A673 (cell line): ENCODE measurements around the gene SLC22A7. TPM values are rescaled to one million over a fixed set of nuclear protein-coding genes. Genes with fewer than 3 reads are reported as not detected.

ENCODE experiments used
- BruUV-seq: library from RNA; stranded (reverse); fragments of 400-500 nt; replicated peaks from 2 replicates; lab custom pipeline; 2021; lab: Mats Ljungman, UMichigan
- CTCF ChIA-PET: fragments of 300-600 bp; sonication (Branson Sonifier 250); formaldehyde crosslinking; loops from one replicate; lab custom pipeline; 2022; ENCODE audit warnings: antibody characterized with exemption; lab: Charles Lee
- POLR2A ChIA-PET: fragments of 300-600 bp; sonication (Branson Sonifier 250); formaldehyde crosslinking; loops from one replicate; lab custom pipeline; 2022; ENCODE audit warnings: antibody characterized with exemption; ENCODE audit not compliant: low non-redundant PET; lab: Charles Lee
- DNase-seq: peaks from one replicate; pipeline ENCODE4 v3.0.0-alpha.2; 2015; ENCODE audit warnings: low spot score
- H3K27ac ChIP-seq: fragments of 200-600 bp; sonication (generic); 2 replicates; pipeline ENCODE4 v1.5.1; 2016; ENCODE audit warnings: mixed run types, low read depth, mild to moderate bottlenecking, mixed read lengths, antibody characterized with exemption, low read length; ENCODE audit not compliant: poor library complexity, severe bottlenecking
- H3K27me3 ChIP-seq: fragments of 200-600 bp; sonication (generic); replicated peaks from 2 replicates; pipeline ENCODE4 v1.6.1; 2017; ENCODE audit warnings: mixed run types, low read depth, mild to moderate bottlenecking, mixed read lengths, antibody characterized with exemption, low read length; ENCODE audit not compliant: insufficient read depth, poor library complexity
- H3K36me3 ChIP-seq: fragments of 200-600 bp; sonication (generic); 2 replicates; pipeline ENCODE4 v1.6.1; 2016; ENCODE audit warnings: mixed run types, mild to moderate bottlenecking, mixed read lengths, antibody characterized with exemption, low read length; ENCODE audit not compliant: insufficient read depth, poor library complexity, severe bottlenecking
- H3K4me1 ChIP-seq: fragments of 200-600 bp; sonication (generic); 2 replicates; pipeline ENCODE4 v1.6.1; 2017; ENCODE audit warnings: mixed run types, mild to moderate bottlenecking, mixed read lengths, antibody characterized with exemption, low read length; ENCODE audit not compliant: insufficient read depth, poor library complexity, severe bottlenecking
- H3K4me3 ChIP-seq: fragments of 200-600 bp; sonication (generic); 2 replicates; pipeline ENCODE4 v1.5.1; 2016; ENCODE audit warnings: low read depth, mixed run types, mild to moderate bottlenecking, mixed read lengths, low read length; ENCODE audit not compliant: poor library complexity, severe bottlenecking
- H3K9me3 ChIP-seq: fragments of 200-600 bp; sonication (generic); 2 replicates; pipeline ENCODE4 v1.6.1; 2016; ENCODE audit warnings: mixed run types, low read depth, mild to moderate bottlenecking, mixed read lengths, antibody characterized with exemption, low read length; ENCODE audit not compliant: poor library complexity, severe bottlenecking
- EZH2 ChIP-seq: fragments of 200-600 bp; sonication (generic); IDR thresholded peaks from 2 replicates; pipeline ENCODE4 v1.6.1; 2017; ENCODE audit warnings: borderline replicate concordance, low read depth, mild to moderate bottlenecking, mixed read lengths, antibody characterized with exemption, low read length; ENCODE audit not compliant: poor library complexity, severe bottlenecking
- intact Hi-C: fragments of 100-400 bp; cut with micrococcal nuclease; formaldehyde crosslinking; loops from one replicate; pipeline ENCODE4 v1.10.0; 2022; ENCODE audit not compliant: unreplicated experiment
- total RNA-seq: library from RNA; stranded (reverse); gene quantifications from 2 replicates; pipeline ENCODE4 v1.2.3, GENCODE V29; 2021
- TF ChIP-seq, protein P1 (sequence below): fragments of 300-800, 200-600 bp; sonication (generic); conservative IDR thresholded peaks from 2 replicates; pipeline ENCODE4 v1.5.1; 2017; ENCODE audit warnings: low read depth, mild to moderate bottlenecking, antibody characterized with exemption, low read length, moderate library complexity, mixed read lengths

Gene SLC22A7
- total RNA-seq, 1 experiment from 2014 or later = not detected

DNA sequence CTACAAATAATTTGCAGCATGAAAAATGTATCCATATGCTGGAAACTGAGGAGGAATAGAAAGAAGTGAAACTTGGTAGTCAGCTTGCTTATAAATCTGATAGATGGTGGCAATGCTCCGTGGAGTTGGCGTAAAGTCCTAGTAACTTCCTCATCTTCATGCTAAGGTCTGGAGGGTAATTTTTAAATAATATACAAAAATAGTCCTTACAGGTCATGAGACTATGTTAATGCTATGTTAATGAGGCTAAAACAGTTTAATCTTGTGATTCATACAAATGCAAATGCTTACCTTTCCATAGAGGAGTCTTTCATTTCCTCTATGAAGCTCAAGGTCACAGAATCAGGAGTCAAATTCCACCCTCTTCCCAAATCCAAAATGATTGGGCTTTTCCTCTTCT lies 20.0 kb downstream of the SLC22A7 start:
- intact Hi-C loops = no loop called here
- ChIA-PET CTCF (interaction anchor here (0.5 kb wide), 1 partner anchor 9 kb away, joined by 5 read pairs; no protein-coding TSS in a partner anchor), POLR2A (no interaction called here)
- H3K4me3 ChIP-seq = no peak overlapping the region
- BruUV-seq = no TSS peak
- no peak for TF ChIP-seq EZH2
- TF ChIP-seq, protein P1, sequence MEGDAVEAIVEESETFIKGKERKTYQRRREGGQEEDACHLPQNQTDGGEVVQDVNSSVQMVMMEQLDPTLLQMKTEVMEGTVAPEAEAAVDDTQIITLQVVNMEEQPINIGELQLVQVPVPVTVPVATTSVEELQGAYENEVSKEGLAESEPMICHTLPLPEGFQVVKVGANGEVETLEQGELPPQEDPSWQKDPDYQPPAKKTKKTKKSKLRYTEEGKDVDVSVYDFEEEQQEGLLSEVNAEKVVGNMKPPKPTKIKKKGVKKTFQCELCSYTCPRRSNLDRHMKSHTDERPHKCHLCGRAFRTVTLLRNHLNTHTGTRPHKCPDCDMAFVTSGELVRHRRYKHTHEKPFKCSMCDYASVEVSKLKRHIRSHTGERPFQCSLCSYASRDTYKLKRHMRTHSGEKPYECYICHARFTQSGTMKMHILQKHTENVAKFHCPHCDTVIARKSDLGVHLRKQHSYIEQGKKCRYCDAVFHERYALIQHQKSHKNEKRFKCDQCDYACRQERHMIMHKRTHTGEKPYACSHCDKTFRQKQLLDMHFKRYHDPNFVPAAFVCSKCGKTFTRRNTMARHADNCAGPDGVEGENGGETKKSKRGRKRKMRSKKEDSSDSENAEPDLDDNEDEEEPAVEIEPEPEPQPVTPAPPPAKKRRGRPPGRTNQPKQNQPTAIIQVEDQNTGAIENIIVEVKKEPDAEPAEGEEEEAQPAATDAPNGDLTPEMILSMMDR = no peak
- no peaks in the 10 kb centered on the region for H3K9me3 ChIP-seq
- no peaks in the 10 kb centered on the region for H3K4me1 ChIP-seq
- no peak for DNase-seq
- H3K36me3 ChIP-seq = no peaks in the 10 kb centered on the region
- no peak overlapping the region for H3K27ac ChIP-seq
- H3K27me3 ChIP-seq = no peaks in the 10 kb centered on the region

DNA sequence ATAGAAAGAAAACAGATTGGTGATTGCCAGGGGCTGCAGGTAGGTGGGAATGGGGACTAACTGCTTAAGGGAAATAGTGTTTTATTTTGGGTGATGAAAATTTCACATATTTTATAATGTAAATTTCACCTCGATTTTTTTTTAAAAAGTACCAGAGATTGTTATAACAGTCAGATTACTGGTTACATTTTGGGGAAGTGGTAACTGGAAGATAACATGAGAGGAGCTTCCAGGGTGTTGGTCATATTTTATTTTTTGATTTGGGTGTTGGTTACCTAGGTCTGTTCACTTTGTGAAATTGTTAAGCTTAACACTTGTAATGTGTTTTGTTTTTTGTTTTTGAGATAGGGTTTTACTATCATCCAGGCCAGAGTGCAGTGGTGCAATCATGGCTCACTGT lies 27.8 kb downstream of the SLC22A7 start:
- no peak for DNase-seq
- Histone ChIP-seq H3K27ac (no peak overlapping the region), H3K27me3 (no peaks in the 10 kb centered on the region), H3K4me1 (no peaks in the 10 kb centered on the region), H3K9me3 (no peaks in the 10 kb centered on the region), H3K36me3 (no peaks in the 10 kb centered on the region), H3K4me3 (no peak overlapping the region)
- no TSS peak for BruUV-seq
- ChIA-PET POLR2A (no interaction called here), CTCF (no interaction called here)
- TF ChIP-seq, protein P1 = no peak
- no peak for TF ChIP-seq EZH2
- intact Hi-C loops = no loop called here

DNA sequence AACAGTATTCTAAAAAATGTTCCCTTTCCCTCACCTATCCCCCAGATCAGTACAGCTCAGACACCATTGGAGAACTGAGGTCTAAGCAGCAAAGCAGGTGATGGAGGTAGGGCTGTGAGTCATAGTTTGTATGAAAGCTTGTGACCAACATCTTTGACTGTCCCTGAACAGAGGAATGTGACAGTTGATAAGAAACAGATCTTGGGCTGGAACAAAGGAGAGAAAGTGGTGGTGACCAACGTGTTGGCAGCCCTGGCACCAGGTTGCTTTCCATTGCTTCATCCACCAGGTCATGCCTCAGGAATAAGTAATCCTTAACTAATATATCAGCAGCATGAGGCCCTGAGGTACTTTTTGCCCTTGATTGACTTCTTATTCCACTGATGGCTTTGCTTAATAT lies 30.5 kb downstream of the SLC22A7 start:
- BruUV-seq = no TSS peak
- no peaks in the 10 kb centered on the region for H3K36me3 ChIP-seq
- no peak overlapping the region for H3K4me3 ChIP-seq
- CTCF ChIA-PET = no interaction called here
- POLR2A ChIA-PET = interaction anchor here (0.6 kb wide), 1 partner anchor 18 kb away, joined by 4 read pairs; no protein-coding TSS in a partner anchor
- no peaks in the 10 kb centered on the region for H3K9me3 ChIP-seq
- TF ChIP-seq, protein P1 = no peak
- no peak for TF ChIP-seq EZH2
- no peaks in the 10 kb centered on the region for H3K4me1 ChIP-seq
- intact Hi-C loops = no loop called here
- H3K27ac ChIP-seq = no peak overlapping the region
- H3K27me3 ChIP-seq = no peaks in the 10 kb centered on the region
- no peak for DNase-seq
